SK-N-SH (cell line): ENCODE results near the gene IQCK. TPM values are rescaled to one million over a fixed set of nuclear protein-coding genes. Genes with fewer than 3 reads are reported as not detected.

ENCODE experiments used
- CTCF ChIA-PET: fragments of 300-600, 350-600 bp; formaldehyde crosslinking; extraction: SDS; loops from one replicate; lab custom pipeline; 2021; lab: Yijun Ruan, JAX
- POLR2A ChIA-PET: fragments of 350-600 bp; sonication (Branson Sonifier 250); formaldehyde crosslinking; extraction: SDS; loops from one replicate; lab custom pipeline; 2020; ENCODE audit warnings: antibody characterized with exemption, inconsistent platforms; lab: Yijun Ruan, JAX
- DNase-seq: peaks from one replicate; pipeline ENCODE4 v3.0.0; 2012
- H2AFZ ChIP-seq: fragments of 200-600 bp; sonication (generic); 2 replicates; pipeline ENCODE4 v1.8.1; 2016; ENCODE audit warnings: antibody characterized with exemption, mild to moderate bottlenecking, low read depth
- H3F3A ChIP-seq: fragments of 200-600 bp; sonication (generic); replicated peaks from 2 replicates; pipeline ENCODE3; 2016; ENCODE audit warnings: antibody characterized with exemption, mild to moderate bottlenecking; ENCODE audit not compliant: insufficient read depth
- H3K27ac ChIP-seq, 2 experiments: fragments of 200-500 bp in 1 of 2; fragments of 200-600 bp in 1 of 2; sonication (Bioruptor generic) in 1 of 2; sonication (generic), shearing (Covaris generic) in 1 of 2; 2 replicates each; pipeline versions ENCODE4 v1.5.1 to v1.6.1; 2014 to 2016; ENCODE audit warnings: low read depth in 2 of 2, inconsistent platforms in 1 of 2, low read length in 1 of 2, mild to moderate bottlenecking in 1 of 2, mixed read lengths in 1 of 2
- H3K27me3 ChIP-seq: fragments of 200-600 bp; sonication (generic), shearing (Covaris generic); 2 replicates; pipeline ENCODE4 v1.6.1; 2016; ENCODE audit warnings: mixed run types; ENCODE audit not compliant: insufficient read depth
- H3K36me3 ChIP-seq, 2 experiments: fragments of 200-500 bp in 1 of 2; fragments of 200-600 bp in 1 of 2; sonication (Bioruptor generic) in 1 of 2; sonication (generic) in 1 of 2; replicated peaks in 1 of 2; 2 replicates each; pipeline versions ENCODE3 to v1.5.1; 2014 to 2016; ENCODE audit warnings: low read length in 1 of 2, mild to moderate bottlenecking in 1 of 2; ENCODE audit not compliant: insufficient read depth in 2 of 2, control insufficient read depth in 1 of 2
- H3K4me1 ChIP-seq, 2 experiments: fragments of 200-500 bp in 1 of 2; fragments of 200-600 bp in 1 of 2; sonication (Bioruptor generic) in 1 of 2; sonication (generic), shearing (Covaris generic) in 1 of 2; 2 replicates each; pipeline versions ENCODE4 v1.5.1 to v1.6.1; 2014 to 2016; ENCODE audit warnings: low read depth in 1 of 2, low read length in 1 of 2, mixed run types in 1 of 2; ENCODE audit not compliant: insufficient read depth in 2 of 2, control insufficient read depth in 1 of 2
- H3K4me2 ChIP-seq: fragments of 200-600 bp; sonication (generic), shearing (Covaris generic); 2 replicates; pipeline ENCODE4 v1.6.1; 2017; ENCODE audit warnings: mixed run types
- H3K4me3 ChIP-seq, 2 experiments: fragments of 200-500 bp in 1 of 2; fragments of 200-600 bp in 1 of 2; sonication (Bioruptor generic) in 1 of 2; sonication (generic), shearing (Covaris generic) in 1 of 2; 2 replicates each; pipeline versions ENCODE4 v1.5.1 to v1.8.1; 2014 to 2016; ENCODE audit warnings: low read depth in 2 of 2, inconsistent platforms in 1 of 2, low read length in 1 of 2, mild to moderate bottlenecking in 1 of 2, mixed read lengths in 1 of 2, moderate library complexity in 1 of 2
- H3K79me2 ChIP-seq: fragments of 200-600 bp; sonication (generic); 2 replicates; pipeline ENCODE4 v1.8.1; 2017; ENCODE audit warnings: mild to moderate bottlenecking; ENCODE audit not compliant: insufficient read depth
- H3K9ac ChIP-seq: fragments of 200-600 bp; sonication (generic); 2 replicates; pipeline ENCODE4 v1.6.1; 2017; ENCODE audit warnings: mixed run types
- H3K9me2 ChIP-seq: fragments of 200-600 bp; sonication (generic); 2 replicates; pipeline ENCODE4 v1.6.1; 2017; ENCODE audit warnings: mixed run types
- H3K9me3 ChIP-seq: fragments of 200-600 bp; sonication (generic); 2 replicates; pipeline ENCODE4 v1.6.1; 2017; ENCODE audit warnings: mixed run types, mild to moderate bottlenecking, moderate library complexity
- H4K20me1 ChIP-seq: fragments of 200-600 bp; sonication (generic); 2 replicates; pipeline ENCODE4 v1.6.1; 2017; ENCODE audit warnings: mild to moderate bottlenecking, mixed run types; ENCODE audit not compliant: insufficient read depth
- ELF1 ChIP-seq: IDR thresholded peaks from 2 replicates; pipeline ENCODE4 v1.4.0; 2012
- EP300 ChIP-seq, 2 experiments: IDR thresholded peaks; 2 replicates each; pipeline versions ENCODE4 v1.4.0 to v1.6.1; 2012; ENCODE audit warnings: borderline replicate concordance in 1 of 2, low read depth in 1 of 2, low read length in 1 of 2
- EZH2phosphoT487 ChIP-seq: fragments of 200-600 bp; sonication (generic); IDR thresholded peaks from 2 replicates; pipeline ENCODE4 v1.6.1; 2017; ENCODE audit warnings: low read depth, mixed run types, mild to moderate bottlenecking, antibody characterized with exemption, moderate library complexity, borderline replicate concordance
- FOSL2 ChIP-seq: IDR thresholded peaks from 2 replicates; pipeline ENCODE4 v1.4.0; 2012; ENCODE audit warnings: low read depth, mild to moderate bottlenecking, moderate library complexity, borderline replicate concordance
- FOXM1 ChIP-seq: IDR thresholded peaks from 2 replicates; pipeline ENCODE4 v1.4.0; 2012; ENCODE audit warnings: low read depth, mild to moderate bottlenecking
- GABPA ChIP-seq: IDR thresholded peaks from 2 replicates; pipeline ENCODE4 v1.4.0; 2012; ENCODE audit warnings: low read depth, mild to moderate bottlenecking
- GATA2 ChIP-seq: sonication (generic); formaldehyde crosslinking; IDR thresholded peaks from 2 replicates; pipeline ENCODE4 v1.5.0; 2020; ENCODE audit warnings: mild to moderate bottlenecking, missing genetic modification reagents
- MEF2A ChIP-seq: IDR thresholded peaks from 2 replicates; pipeline ENCODE4 v1.4.0; 2012; ENCODE audit warnings: low read depth, borderline replicate concordance
- NFIC ChIP-seq: IDR thresholded peaks from 2 replicates; pipeline ENCODE4 v1.4.0; 2012; ENCODE audit warnings: borderline replicate concordance
- POLR2AphosphoS5 ChIP-seq: IDR thresholded peaks from 2 replicates; pipeline ENCODE4 v1.6.1; 2012; ENCODE audit warnings: low read depth, low read length
- RAD21 ChIP-seq: IDR thresholded peaks from 2 replicates; pipeline ENCODE4 v1.6.1; 2012; ENCODE audit warnings: mild to moderate bottlenecking, low read length
- RFX5 ChIP-seq: IDR thresholded peaks from 2 replicates; pipeline ENCODE4 v1.6.1; 2012; ENCODE audit warnings: mild to moderate bottlenecking, improper control_type of control experiment, low read length
- SIN3A ChIP-seq: IDR thresholded peaks from 2 replicates; pipeline ENCODE4 v1.6.1; 2012; ENCODE audit warnings: low read depth, mild to moderate bottlenecking, low read length, moderate library complexity, borderline replicate concordance
- TAF1 ChIP-seq: IDR thresholded peaks from 2 replicates; pipeline ENCODE4 v1.6.1; 2012; ENCODE audit warnings: low read depth, mild to moderate bottlenecking, low read length, moderate library complexity, borderline replicate concordance
- WGBS: methylation state at CpG from one replicate; pipeline ENCODE4 v1.1.6; 2017; ENCODE audit warnings: low lambda C conversion rate; 5-methylcytosine and 5-hydroxymethylcytosine counted together
- polyA plus RNA-seq, 3 experiments: library from polyadenylated mRNA; depleted of rRNA; stranded (reverse); fragments of >200 nt; gene quantifications; 2 replicates each; pipeline ENCODE4 v1.2.3, GENCODE V29; 2012
- TF ChIP-seq, protein P1 (sequence below): fragments of 150-350 bp; IDR thresholded peaks from 2 replicates; pipeline ENCODE4 v1.6.1; 2016; ENCODE audit warnings: mild to moderate bottlenecking, low read depth, low read length
- TF ChIP-seq, protein P2 (sequence below): fragments of 200-600 bp; sonication (generic); IDR thresholded peaks from 2 replicates; pipeline ENCODE4 v1.6.1; 2017; ENCODE audit warnings: antibody characterized with exemption, mild to moderate bottlenecking, moderate library complexity

Gene IQCK
- polyA plus RNA-seq, 1 of the 3 experiments (the other 2 are of a cell fraction) = 7.3 TPM

DNA sequence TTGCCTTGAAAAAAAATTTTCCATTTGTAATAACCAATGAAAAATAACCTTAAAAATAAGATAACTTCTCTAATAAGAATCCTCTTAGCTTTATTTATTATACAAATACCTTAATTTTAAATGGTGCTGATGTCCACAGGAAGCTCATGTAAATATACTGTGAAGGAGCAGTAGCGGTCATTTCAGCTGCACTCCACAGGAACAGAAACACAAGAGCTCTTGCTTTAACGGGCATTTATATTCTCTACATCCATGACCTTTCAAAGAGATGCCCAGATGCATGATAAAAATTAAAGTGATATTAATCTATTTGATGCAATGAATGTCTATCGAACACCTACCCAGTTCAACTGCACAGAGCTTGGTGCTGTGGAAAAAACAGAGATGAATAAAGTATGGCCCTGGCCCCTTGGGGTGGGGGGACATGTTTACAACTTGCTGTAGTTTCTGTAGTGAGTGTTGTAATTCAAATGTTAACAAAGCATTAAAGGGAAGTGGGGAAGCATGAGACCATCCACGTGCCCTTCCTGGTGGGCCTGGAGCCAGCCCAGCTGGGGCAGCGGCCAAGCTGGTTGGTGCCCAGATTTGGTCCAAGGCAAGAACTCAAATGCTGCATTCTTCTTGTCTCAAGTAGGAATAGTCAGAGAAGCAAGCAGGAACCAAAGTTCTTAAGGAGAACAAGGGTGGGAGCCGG lies 47.9 kb downstream of the IQCK start:
- Histone ChIP-seq H4K20me1 (no peaks in the 10 kb centered on the region), H3K4me1 (no peaks in the 10 kb centered on the region), H3K9ac (no peak overlapping the region), H3K27ac (no peak overlapping the region), H3K9me3 (no peaks in the 10 kb centered on the region), H3K9me2 (no peaks in the 10 kb centered on the region), H3K4me3 (no peak overlapping the region), H2AFZ (no peak overlapping the region), H3K79me2 (no peaks in the 10 kb centered on the region), H3K4me2 (no peak overlapping the region), H3K27me3 (no peaks in the 10 kb centered on the region), H3F3A (peaks cover 3% of the 10 kb centered on the region), H3K36me3 (no peaks in the 10 kb centered on the region)
- WGBS = 87% methylated on average over 6 of the region's 6 CpGs
- CTCF ChIA-PET = interaction anchor here (1.4 kb wide), 1 partner anchor 18 kb away, joined by 6 read pairs; no protein-coding TSS in a partner anchor
- no peak for DNase-seq
- TF ChIP-seq ELF1 (no peak), POLR2AphosphoS5 (no peak), TAF1 (no peak), GATA2 (no peak), SIN3A (no peak), NFIC (no peak), EP300 (IDR thresholded peaks at IDR 0.05; ENCODE audit: borderline replicate concordance in 1 of 2, low read depth in 1 of 2, low read length in 1 of 2) (no peak), FOSL2 (no peak), MEF2A (no peak), RFX5 (no peak)
- TF ChIP-seq, protein P1, sequence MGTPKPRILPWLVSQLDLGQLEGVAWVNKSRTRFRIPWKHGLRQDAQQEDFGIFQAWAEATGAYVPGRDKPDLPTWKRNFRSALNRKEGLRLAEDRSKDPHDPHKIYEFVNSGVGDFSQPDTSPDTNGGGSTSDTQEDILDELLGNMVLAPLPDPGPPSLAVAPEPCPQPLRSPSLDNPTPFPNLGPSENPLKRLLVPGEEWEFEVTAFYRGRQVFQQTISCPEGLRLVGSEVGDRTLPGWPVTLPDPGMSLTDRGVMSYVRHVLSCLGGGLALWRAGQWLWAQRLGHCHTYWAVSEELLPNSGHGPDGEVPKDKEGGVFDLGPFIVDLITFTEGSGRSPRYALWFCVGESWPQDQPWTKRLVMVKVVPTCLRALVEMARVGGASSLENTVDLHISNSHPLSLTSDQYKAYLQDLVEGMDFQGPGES = no peak
- TF ChIP-seq, protein P2, sequence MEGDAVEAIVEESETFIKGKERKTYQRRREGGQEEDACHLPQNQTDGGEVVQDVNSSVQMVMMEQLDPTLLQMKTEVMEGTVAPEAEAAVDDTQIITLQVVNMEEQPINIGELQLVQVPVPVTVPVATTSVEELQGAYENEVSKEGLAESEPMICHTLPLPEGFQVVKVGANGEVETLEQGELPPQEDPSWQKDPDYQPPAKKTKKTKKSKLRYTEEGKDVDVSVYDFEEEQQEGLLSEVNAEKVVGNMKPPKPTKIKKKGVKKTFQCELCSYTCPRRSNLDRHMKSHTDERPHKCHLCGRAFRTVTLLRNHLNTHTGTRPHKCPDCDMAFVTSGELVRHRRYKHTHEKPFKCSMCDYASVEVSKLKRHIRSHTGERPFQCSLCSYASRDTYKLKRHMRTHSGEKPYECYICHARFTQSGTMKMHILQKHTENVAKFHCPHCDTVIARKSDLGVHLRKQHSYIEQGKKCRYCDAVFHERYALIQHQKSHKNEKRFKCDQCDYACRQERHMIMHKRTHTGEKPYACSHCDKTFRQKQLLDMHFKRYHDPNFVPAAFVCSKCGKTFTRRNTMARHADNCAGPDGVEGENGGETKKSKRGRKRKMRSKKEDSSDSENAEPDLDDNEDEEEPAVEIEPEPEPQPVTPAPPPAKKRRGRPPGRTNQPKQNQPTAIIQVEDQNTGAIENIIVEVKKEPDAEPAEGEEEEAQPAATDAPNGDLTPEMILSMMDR = no peak
- POLR2A ChIA-PET = no interaction called here

DNA sequence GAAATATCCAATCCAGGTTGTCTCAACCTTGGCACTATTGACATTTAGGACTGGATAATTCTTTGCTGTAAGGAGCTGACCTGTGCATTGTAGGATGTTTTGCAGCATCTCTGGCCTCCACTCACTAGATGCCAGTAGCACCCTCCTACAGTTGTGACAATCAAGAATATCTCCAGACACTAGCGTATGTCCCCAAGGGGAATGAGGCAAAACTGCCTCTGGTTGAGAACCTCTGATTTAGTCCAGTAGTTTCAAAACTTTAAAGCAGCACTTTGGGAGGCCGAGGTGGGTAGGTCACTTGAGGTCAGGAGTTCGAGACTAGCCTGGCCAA lies 48.4 kb downstream of the IQCK start:
- WGBS = 85% methylated on average over 3 of the region's 3 CpGs
- Histone ChIP-seq H3K4me2 (no peak overlapping the region), H3K9me3 (no peaks in the 10 kb centered on the region), H3K27ac (no peak overlapping the region), H2AFZ (no peak overlapping the region), H3K9me2 (no peaks in the 10 kb centered on the region), H3K4me1 (no peaks in the 10 kb centered on the region), H3F3A (peaks cover 3% of the 10 kb centered on the region), H3K27me3 (no peaks in the 10 kb centered on the region)
- no peak for DNase-seq
- CTCF ChIA-PET = interaction anchor here (1.4 kb wide), 1 partner anchor 19 kb away, joined by 6 read pairs; no protein-coding TSS in a partner anchor
- no peak for TF ChIP-seq GABPA
- no peak for TF ChIP-seq SIN3A
- TF ChIP-seq, protein P1 = no peak
- no peak for TF ChIP-seq EZH2phosphoT487
- no peak for TF ChIP-seq FOSL2
- no peak for TF ChIP-seq RAD21
- TF ChIP-seq FOXM1 = no peak
- TF ChIP-seq NFIC = no peak
- TF ChIP-seq RFX5 = no peak
- TF ChIP-seq, all 33 proteins: peak for 0
- Histone ChIP-seq H4K20me1 (no peaks in the 10 kb centered on the region), H3K36me3 (no peaks in the 10 kb centered on the region), H3K4me3 (no peak overlapping the region), H3K9ac (no peak overlapping the region), H3K79me2 (no peaks in the 10 kb centered on the region)
- POLR2A ChIA-PET = no interaction called here
